ENCODE results near the gene CNTNAP5. TPM values are rescaled to one million over a fixed set of nuclear protein-coding genes. Genes with fewer than 3 reads are reported as not detected.

CNTNAP5 gene
- total RNA-seq, 1 experiment from 2014 or later, result 0.48 TPM

- Histone ChIP-seq H3K14ac (ENCODE audit: insufficient read depth, low read length) (no peak overlapping the region), H2BK15ac (ENCODE audit: low read depth, low read length) (no peak overlapping the region), H3K4me2 (ENCODE audit: insufficient read depth, insufficient read length, low read length) (no peak overlapping the region), H3K27me3 (ENCODE audit: insufficient read depth, low read length) (no peaks in the 10 kb centered on the region), H2AFZ (ENCODE audit: low read length) (no peak overlapping the region), H2AK5ac (ENCODE audit: insufficient read length, low read length) (no peak overlapping the region), H4K8ac (replicated peaks; ENCODE audit: insufficient read length, low read depth, low read length) (no peak overlapping the region), H3K79me2 (ENCODE audit: insufficient read depth, low read length) (no peaks in the 10 kb centered on the region), H3K56ac (ENCODE audit: insufficient read length, low read depth, low read length) (no peak overlapping the region), H4K5ac (ENCODE audit: insufficient read length, low read depth, low read length) (no peak overlapping the region), H4K20me1 (ENCODE audit: control insufficient read depth, insufficient read depth, insufficient read length) (no peaks in the 10 kb centered on the region), H3K27ac (ENCODE audit: insufficient read length, low read depth, low read length) (no peak overlapping the region), H2BK20ac (ENCODE audit: low read depth, low read length, poor library complexity, severe bottlenecking) (no peak overlapping the region), H3T11ph (ENCODE audit: low read length) (no peak overlapping the region), H3K4me1 (ENCODE audit: insufficient read depth, low read length) (no peaks in the 10 kb centered on the region; the same call in 1 of the 2 replicates), H3K23me2 (ENCODE audit: insufficient read length, low read depth, low read length, poor library complexity, severe bottlenecking) (no peaks in the 10 kb centered on the region), H3K18ac (ENCODE audit: insufficient read length, low read depth, low read length) (no peak overlapping the region), H2BK12ac (ENCODE audit: insufficient read length, low read depth, low read length) (no peak overlapping the region), H3K9me3 (ENCODE audit: control insufficient read depth, low read depth, low read length) (no peaks in the 10 kb centered on the region), H2BK5ac (ENCODE audit: insufficient read length, low read length) (no peak overlapping the region), H3K23ac (ENCODE audit: insufficient read length, low read depth, low read length) (no peak overlapping the region), H3K79me1 (ENCODE audit: insufficient read depth, low read depth, low read length, poor library complexity, severe bottlenecking) (no peaks in the 10 kb centered on the region), H3K4ac (ENCODE audit: low read depth, low read length) (no peak overlapping the region), H4K91ac (ENCODE audit: insufficient read length, low read depth, low read length) (no peak overlapping the region), H3K9ac (ENCODE audit: extremely low read depth, insufficient read length, low read length) (no peak overlapping the region), H2BK120ac (ENCODE audit: low read depth, low read length, poor library complexity, severe bottlenecking) (no peak overlapping the region)
- no peak for TF ChIP-seq CTCF (conservative IDR thresholded peaks at IDR 0.05)
- H3K36me3 Mint-ChIP-seq (ENCODE audit: insufficient read depth in 1 of 3, low read depth in 3 of 3), result no peaks in the 10 kb centered on the region
- H3K4me1 Mint-ChIP-seq, result peaks cover 2 to 14% of the 10 kb centered on the region in 2 experiments; a peak in 2 of 4 replicates
- DNase-seq, result no peak
- no peak overlapping the region for H3K27ac Mint-ChIP-seq
- no peak overlapping the region for H3K4me3 Mint-ChIP-seq
- H3K27me3 Mint-ChIP-seq (ENCODE audit: low read depth), result no peaks in the 10 kb centered on the region
- no peaks in the 10 kb centered on the region for H3K9me3 Mint-ChIP-seq
Measured at GRCh38 chr2:124796647-124797046, 771.6 kb downstream of the CNTNAP5 start.
